GM21447 (cell line): ENCODE results near the gene GNGT2.
"Not testable (repeated sequence)": the region's sequence is repeated elsewhere in the genome, so short reads cannot be mapped to it uniquely, and the experiment has no call there.

Experiments
- ATAC-seq: cut with Tn5 transposase; IDR thresholded peaks from one replicate; pipeline ENCODE4 v1.9.1; 2021; ENCODE audit not compliant: unreplicated experiment

GNGT2 gene

GRCh38 chr17:49213399-49213798 is 3.0 kb upstream of the GNGT2 start:
- ATAC-seq, result no peak

DNA sequence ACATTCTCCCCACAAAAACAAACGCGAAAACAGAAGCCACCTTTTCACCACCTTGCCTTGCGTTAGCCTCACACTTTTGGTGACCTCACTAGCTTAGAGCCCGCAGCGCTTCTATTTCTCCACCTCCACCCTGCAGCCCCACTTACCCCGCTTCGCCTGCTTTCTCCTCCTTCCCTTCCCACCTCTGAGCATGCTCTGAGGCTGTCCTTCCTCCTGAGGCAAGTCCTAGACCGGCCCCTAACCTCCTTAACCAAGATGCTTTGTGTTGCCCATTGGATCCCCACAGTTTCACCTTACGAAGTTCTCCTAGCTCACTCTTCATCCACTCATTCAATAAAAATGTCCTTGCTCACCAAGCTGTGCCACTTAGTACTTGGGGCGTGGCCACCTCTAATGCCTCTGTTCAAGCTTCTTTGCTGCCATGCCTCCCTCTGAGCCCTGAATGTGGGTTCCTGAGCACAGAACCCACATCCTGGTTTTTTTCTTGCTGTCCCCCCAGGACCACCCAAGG is 1.3 kb downstream of the GNGT2 start:
- ATAC-seq, result no peak

GRCh38 chr17:49204516-49204915 is 5.9 kb downstream of the GNGT2 start:
- no peak for ATAC-seq

DNA sequence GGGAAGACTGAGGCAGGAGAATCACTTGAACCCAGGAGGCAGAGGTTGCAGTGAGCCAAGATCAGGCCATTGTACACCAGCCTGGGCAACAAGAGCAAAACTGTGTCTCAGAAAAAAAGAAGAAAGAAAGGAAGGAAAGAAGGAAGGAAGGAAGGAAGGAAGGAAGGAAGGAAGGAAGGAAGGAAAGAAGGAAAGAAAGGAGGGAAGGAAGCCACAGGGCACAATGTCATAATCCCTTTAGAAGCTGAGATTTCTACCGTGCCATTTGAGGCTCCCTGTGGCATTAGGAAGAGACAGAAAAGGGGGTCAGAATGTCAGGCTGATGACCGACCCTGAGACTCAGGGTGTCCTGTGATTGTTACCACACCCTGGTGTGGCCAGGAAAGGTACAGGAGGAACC is 6.6 kb downstream of the GNGT2 start:
- ATAC-seq, result no peak

DNA sequence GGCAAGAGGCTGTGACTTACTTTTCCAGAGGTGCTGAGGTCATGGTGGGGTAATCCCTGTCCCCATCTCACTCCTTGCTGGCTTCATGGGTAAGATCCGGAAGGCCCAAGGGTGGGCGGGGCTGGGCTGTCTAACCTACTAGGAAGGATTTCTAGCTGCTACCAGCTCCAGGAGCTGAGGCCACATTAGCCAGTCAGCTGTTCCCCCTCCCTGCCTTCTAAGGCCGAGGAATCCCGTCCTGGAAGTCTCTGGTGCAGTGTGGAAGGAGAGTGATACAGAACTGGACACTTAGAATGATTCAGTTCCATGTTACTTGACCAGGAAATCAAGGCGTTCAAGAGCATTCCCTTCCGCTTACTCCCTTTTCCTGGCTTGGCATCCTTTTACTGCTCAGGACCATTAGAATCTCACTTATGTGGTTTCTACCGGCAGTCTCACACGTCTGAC is 8.9 kb downstream of the GNGT2 start:
- no peak for ATAC-seq

- ATAC-seq, result no peak
Observed at GRCh38 chr17:49200423-49201083, 9.8 kb downstream of the GNGT2 start.

DNA sequence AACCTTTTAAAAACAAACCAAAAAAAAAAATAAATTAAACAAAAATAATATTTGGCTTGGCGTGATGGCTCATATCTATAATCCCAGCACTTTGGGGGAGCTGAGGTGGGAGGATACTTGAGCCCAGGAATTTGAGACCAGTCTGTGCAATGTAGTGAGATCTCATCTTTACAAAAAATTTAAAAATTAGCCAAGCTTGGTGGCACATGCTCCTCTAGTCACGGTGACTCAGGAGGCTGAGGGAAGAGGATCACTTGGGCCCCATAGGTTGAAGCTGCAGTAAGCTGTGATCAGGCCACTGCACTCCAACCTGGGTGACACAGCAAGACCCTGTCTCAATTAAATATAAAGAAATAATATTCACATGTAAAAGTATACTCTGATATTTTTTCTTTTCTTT is 12.2 kb downstream of the GNGT2 start:
- ATAC-seq, result no peak

DNA sequence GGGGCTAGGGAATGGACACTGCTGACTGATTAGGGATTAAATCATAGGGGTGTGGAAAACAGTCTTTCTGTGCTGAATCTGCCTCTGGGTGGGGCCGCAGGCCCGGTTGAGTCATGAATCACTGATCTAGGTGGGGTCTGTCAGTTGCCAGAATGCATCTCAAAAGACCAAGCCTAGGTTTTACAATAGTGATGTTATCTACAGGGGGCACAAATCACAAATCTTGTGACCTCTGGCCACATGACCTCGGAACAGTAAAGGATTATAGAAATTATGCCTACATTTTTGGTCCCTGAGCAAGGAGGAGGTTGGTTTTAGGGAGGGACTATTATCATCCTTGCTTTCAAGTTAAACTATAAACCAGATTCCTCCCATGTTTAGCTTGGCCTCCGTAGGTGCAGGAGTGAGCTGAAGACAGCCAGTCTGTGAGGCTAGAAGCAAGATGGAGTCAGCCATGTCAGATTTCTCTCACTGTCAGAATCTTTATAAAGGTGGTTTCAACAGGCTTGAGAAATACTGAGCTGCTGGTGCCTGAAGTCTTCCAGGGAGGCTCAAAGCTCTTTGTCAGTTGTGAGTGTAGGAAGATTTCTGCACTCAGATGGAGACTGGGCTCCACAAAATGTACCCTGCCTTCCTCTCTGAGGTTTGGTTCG is 12.9 kb downstream of the GNGT2 start:
- ATAC-seq, result no peak

DNA sequence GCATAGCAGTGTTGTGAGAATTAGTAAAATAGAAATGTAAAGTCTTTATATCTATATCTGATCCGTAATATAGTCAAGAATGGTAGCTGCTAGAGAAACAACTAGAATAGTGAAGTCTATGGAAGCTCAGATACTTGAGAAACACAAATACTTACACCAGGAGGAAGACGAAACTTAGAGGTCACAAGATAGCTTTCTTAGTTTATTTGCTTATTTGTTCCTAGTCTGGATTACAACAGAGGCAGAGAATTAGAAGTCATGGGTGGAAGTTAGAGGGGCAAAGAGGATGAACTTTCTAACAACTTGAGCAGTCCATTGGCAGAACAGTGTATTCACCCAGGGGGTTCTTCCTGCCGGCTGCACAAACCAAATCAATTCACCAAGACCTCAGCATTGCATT is 13.9 kb downstream of the GNGT2 start:
- ATAC-seq, result no peak

DNA sequence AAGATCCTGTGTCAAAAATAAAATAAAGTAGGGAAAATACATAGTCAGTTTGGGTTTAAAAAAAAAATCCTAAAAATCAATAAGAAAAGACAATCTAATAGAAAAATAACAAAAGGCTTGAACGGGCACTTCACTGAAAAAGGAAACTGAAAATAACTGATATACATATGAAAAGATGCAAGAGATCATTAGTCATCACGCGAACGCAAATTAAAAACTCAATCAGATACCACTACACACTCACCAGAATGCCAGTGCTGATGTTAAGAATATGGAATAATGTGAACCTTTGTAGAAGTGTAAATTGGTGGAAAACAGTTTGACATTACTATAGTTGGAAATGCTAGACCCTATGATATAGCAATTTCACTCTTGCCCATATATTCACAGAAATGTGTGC is 14.6 kb downstream of the GNGT2 start:
- ATAC-seq, result no peak

DNA sequence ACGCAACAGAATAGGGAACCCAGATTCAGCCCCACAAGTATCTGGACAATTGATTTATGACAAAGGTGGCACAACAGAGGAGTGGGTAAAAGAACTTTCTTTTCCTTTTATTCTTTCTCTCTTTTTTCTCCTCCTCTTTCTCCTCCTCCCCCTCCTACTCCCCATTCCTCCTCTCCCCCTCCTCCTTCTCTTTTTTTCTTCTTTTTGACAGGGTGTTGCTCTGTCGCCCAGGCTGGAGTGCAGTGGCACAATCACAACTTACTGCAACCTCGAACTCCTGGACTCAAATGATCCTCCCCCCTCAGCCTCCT is 16.1 kb downstream of the GNGT2 start:
- ATAC-seq, result no peak

DNA sequence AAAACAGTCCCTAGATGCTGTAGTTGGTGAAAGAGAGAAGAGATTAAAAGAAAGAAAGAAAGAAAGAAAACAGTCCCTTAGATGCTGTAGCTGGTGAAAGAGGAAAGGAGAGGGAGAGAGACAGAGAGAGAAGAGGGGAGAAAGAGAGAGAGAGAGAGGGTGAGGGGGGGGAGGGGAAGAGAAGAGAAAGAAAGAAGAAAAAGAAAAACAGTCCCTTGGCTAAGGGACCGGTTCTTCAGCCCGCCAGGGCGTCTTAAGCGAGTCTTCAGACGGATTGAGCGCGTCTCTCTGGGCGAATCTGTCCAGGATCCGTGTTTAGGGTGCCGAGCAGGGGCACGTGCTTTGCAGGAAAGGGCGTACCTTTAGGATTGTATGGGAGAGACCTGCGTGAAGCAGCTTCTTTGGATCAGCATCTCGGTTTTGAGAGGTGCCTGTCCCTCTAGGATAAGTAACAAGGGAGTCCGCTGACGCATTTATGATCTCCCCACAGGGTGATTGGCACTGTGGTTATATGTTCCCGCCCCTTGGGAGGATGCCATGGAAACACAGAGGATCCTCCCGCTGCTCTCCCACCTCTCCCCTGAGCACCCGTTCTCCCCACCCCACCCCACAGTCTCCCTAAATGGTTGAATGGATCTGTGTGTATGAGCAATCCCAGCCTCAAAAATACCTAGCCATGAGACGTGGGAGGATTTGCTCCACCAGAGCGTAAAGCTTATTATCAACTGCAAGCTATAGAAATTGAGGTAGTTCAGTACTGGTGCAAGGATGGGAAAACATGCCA is 16.7 kb downstream of the GNGT2 start:
- no peak for ATAC-seq

DNA sequence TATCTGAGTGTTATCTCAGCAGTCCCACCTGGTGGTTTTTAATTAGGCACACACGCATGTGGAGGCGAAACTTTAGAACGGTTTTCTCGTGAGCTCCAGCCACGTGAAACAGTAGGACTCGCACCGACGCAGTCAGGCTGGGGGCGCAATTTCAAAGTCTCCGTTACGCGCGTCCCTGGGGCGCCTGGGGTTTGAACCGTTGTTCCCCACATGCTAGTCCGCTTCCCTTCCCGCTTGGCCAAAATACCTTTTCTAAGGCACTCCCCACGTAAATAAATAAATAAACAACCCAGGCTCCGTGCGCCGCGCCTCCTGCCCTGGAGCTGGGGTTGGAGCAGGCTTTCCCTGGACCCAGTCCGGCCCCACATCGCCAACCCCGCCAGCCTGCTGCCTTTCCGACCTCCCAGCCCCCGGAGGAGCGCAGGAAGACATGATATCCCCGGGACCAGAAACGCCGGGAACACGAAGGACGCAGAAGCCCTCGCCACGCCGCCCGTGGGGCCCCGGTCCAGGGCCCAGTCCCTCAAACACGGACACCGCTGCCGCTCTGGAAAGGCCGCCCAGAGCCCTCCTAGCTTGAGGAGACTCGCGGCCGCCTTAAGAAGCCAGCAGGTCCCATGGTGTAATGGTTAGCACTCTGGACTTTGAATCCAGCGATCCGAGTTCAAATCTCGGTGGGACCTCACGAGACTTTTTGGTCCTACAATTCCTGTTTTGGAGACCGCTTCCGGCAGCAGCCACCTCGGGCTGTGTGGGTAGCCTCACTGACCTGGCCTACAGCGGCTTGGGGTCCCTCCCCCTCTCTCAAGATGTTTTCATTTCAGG is 18.2 kb downstream of the GNGT2 start:
- peak; percentile 39 for ATAC-seq

DNA sequence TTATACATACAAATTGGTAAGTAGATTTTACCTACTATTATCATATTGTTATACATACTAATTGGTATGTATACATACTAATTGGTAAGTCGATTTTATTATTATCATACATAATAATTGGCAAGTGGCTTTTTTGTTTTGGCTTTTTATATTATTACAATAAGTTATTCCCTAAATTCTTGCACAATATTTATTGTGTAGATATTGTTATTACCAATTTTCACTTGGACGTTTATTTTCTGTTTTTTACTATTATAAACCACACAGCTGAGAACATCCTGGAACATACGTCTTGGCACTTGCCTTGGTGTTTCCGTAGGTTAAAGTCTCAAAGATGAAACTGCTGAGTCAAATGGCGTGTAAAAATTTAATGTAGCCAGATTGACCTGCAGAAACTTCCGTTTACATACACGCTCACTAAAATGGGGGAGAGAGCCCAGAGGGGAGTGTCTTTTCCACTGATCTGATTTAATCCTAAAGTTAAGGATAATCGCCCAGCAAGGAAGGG is 18.9 kb downstream of the GNGT2 start:
- peak; percentile 3 for ATAC-seq

DNA sequence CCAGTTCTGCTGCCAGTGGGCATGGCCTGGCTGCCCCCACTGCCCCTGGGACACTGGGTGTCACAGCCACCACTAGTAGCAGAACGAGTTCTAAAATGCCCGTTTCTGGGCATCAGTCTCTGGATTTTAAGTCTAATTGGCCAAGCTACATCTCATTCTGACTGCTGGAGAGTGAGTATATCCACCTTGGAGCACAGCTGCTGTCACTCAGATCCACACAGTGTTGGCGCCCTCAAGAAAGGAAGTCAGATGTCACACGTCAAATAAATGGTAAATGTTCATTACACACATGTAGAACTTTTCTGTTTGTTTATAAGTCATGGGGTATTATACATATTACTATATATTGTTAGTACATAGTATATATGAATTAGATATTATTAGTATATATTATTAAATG is 19.4 kb downstream of the GNGT2 start:
- no peak for ATAC-seq

- ATAC-seq, result no peak
Observed at GRCh38 chr17:49187301-49187700, 23.1 kb downstream of the GNGT2 start.

DNA sequence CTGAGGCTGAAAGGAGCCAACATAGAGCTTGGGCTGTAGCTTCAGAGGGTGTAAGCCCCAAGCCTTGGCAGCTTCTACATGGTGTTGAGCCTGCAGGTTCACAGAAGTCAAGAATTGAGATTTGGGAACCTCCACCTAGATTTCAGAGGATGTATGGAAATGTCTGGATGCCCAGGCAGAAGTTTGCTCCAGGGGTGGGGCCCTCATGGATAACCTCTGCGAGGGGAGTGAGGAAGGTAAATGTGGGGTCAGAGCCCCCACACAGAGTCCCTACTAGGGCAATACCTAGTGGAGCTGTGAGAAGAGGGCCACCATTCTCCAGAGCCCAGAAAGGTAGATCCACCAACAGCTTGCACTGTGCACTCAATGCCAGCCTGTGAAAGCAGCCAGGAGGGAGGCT is 25.0 kb downstream of the GNGT2 start:
- ATAC-seq, result not testable (repeated sequence)

GRCh38 chr17:49184522-49184921 is 25.9 kb downstream of the GNGT2 start:
- not testable (repeated sequence) for ATAC-seq

DNA sequence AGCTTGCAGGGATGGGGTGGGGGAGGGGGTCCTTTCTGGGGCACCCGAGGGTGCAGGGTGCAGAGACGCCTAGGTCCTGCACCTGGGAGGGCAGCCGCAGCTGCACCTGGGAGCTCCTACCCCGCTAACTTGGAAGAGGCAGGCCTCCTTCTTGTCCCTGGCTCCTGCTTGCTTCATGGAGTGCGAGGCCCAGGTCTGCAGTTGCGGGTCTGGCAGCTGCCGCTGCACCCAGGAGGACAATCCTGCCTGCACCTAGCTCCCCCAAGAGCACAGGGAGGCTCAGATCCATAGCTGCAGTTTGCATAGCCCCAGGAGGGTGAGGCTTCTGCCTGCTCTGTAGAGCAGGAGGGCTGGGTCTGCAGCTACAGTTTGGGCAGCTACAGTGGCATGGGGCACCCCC is 26.6 kb downstream of the GNGT2 start:
- no peak for ATAC-seq

GRCh38 chr17:49183341-49183740 is 27.0 kb downstream of the GNGT2 start:
- no peak for ATAC-seq
